Measurements from ENCODE around the gene NHSL2.
A peak's percentile ranks its signal among the peaks of the same experiment; 100 is the strongest.

The NHSL2 gene

DNA sequence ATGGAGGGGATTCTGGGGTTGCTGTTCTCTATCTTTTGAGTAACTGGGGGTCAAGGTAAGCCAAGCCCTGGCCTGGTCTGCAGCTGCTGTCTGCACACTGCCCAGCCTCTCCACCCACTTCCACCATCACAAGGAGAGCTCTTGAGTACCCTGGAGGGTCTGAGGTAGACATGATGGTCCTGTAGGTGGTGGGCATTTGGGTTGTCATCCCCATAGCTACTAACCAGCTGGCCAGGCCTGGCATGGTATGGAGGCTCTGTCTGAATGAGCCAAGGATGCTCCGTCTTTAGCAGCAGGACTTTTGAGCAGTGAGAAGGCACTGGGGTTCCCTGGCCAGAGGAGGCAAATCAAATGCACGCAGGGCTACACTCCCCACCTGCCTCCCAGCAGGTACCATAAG is 82.7 kb downstream of the NHSL2 start:
- no peak for DNase-seq

GRCh38 chrX:71994601-71995000 is 84.0 kb downstream of the NHSL2 start:
- no peak for DNase-seq

- no peak for DNase-seq
Observed at GRCh38 chrX:71995122-71995521, 84.5 kb downstream of the NHSL2 start.

- no peak for DNase-seq
Observed at GRCh38 chrX:71996136-71996535, 85.5 kb downstream of the NHSL2 start.

DNA sequence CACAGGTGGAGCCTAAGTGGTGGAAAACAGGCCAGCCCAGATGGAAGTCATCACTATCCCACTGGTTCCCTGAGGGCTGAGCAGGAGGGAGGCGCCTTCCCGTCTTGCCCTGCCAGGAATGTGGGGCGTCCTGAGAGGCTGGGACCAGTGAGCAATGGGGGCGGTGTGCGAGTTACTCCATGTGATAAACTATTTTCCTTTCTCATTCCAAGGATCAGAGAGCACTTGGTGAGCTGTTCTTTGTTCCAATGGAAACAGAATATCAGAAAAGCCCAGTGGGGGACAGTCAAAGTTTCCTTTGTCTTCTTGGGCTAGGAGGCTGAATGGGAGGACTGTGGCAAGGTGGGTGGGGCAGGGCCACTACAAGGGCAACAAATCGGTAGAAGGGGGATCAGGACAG is 86.2 kb downstream of the NHSL2 start:
- no peak for DNase-seq

- DNase-seq, result no peak
Observed at GRCh38 chrX:71997320-71997719, 86.7 kb downstream of the NHSL2 start.

DNA sequence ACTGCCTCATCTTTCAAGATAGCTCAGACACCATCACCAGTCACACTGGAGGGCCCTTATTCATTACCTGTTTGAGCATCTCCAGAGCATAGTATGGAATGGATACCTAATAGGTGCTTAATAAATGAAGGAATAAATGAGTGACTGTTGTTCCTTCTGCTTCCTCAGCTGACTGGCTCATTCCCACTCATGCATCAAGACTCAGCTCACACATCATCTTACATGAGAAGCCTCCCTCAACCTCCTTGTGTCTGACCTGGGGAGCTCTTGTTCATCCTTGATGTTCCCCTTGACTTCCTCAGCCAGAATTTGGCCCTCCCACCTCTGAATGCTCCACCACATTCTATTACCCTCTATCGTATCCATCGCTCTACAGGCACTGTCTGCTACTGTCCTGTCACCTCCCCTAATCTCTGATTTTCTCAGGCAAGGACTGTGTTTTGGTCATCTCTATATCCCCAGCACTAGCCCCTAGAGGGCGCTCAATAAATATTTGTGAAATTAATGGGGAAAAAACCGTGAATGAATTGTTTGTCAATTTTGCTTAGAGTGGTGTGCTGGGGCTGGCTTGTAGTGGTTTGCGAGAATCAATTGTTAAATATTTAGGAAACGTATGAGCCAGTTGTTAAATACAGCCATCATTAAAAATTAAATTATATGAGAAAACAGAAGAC is 88.3 kb downstream of the NHSL2 start:
- peak; percentile 35 for DNase-seq

- DNase-seq, result no peak
Observed at GRCh38 chrX:71999535-71999934, 88.9 kb downstream of the NHSL2 start.

DNA sequence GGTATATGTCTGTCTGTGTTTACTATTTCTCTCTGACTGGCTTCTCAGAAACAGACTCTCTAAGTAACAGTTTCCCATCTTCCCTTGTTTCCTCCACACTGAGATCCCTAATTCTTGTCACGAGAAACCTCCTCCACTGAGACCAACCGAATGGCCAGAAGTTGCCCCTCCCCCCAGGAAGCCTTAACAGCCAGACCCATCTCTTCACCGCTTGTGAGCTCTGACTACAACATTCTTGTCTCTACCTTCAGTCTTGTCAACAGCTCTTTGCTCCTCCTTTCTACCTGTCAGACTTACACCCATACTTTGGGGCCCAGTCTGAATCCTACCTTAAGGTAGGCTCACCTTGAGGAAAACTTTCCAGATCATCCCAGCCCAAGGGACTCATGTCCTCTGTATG is 90.8 kb downstream of the NHSL2 start:
- DNase-seq, result no peak

DNA sequence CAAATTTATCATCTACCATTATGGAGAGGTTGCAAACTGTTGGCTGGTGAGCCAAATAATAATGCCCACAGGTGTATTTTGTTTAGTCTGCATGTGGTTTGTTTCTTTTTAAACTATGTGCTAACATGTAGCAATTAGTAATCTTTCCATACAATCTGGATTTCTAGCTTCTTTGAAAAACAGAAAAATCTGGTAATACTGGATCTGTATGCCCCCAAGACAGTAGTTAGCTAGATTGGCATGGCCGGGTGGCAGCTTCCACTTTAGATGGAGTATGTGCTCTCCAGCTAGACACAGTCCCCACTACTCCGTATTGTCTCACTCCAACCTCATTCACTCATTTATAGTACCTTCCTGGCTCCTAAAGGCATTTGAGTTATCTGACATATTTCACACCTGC is 91.3 kb downstream of the NHSL2 start:
- DNase-seq, result no peak

DNA sequence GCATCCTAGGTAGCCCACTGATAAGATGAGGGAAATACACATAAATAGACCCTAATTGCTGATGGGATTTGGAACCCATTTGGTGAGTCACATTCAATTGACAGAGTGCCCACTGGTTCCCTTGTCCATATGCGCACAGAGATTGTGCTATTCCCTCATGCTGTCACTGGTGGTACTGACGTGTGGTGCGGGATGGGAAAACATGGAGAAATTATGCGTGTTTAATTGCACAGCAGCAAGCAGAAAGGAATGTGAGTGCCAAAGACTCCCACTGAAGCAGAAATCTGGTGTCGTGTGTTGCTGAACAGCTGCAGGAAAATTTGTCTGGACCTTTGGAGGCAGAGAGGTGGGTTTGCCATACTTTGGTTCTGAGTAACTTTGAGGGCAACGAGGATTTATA is 92.2 kb downstream of the NHSL2 start:
- DNase-seq, result no peak

- no peak for DNase-seq
Observed at GRCh38 chrX:72003811-72004750, 93.4 kb downstream of the NHSL2 start.

DNA sequence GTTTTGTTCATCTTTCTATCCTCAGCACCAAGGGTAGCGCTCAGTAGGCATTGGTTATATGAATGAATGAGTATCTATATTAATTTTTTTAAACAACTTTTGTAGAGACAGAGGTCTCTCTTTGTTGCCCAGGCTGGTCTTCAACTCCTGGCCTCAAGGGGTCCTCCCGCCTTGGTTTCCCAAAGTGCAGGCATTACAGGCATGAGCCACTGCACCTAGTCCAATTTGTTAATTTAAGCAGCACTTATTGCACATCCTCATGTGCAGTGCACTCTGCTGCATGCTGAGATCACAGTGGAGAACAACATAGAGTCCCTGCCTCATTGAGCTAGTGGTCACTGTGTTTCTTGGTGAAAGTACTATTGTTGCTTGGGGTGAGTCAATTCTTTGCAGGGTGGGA is 94.4 kb downstream of the NHSL2 start:
- DNase-seq, result no peak

GRCh38 chrX:72006461-72006860 is 95.8 kb downstream of the NHSL2 start:
- DNase-seq, result no peak

- DNase-seq, result no peak
Observed at GRCh38 chrX:72009731-72010130, 99.1 kb downstream of the NHSL2 start.

DNA sequence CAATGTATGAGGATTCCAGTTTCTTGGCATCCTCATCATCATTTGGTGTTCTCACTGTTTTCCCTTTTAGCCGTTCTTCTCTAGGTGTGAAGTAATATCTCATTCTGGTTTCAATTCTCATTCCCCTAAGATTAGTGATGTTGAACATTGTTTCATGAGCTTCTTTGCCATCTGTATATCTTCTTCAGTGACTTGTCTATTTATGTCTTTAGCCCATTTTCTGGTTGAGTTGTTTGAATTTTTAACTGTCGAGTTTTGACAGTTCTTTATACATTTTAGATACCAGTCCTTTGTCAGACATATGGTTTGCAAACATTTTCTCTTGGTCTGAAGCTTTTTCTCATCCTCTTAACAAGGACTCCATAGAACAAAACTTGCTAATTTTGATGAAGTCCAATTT is 101.1 kb downstream of the NHSL2 start:
- no peak for DNase-seq

- no peak for DNase-seq
Observed at GRCh38 chrX:72015383-72015782, 104.7 kb downstream of the NHSL2 start.

- no peak for DNase-seq
Observed at GRCh38 chrX:72016881-72017783, 106.5 kb downstream of the NHSL2 start.

DNA sequence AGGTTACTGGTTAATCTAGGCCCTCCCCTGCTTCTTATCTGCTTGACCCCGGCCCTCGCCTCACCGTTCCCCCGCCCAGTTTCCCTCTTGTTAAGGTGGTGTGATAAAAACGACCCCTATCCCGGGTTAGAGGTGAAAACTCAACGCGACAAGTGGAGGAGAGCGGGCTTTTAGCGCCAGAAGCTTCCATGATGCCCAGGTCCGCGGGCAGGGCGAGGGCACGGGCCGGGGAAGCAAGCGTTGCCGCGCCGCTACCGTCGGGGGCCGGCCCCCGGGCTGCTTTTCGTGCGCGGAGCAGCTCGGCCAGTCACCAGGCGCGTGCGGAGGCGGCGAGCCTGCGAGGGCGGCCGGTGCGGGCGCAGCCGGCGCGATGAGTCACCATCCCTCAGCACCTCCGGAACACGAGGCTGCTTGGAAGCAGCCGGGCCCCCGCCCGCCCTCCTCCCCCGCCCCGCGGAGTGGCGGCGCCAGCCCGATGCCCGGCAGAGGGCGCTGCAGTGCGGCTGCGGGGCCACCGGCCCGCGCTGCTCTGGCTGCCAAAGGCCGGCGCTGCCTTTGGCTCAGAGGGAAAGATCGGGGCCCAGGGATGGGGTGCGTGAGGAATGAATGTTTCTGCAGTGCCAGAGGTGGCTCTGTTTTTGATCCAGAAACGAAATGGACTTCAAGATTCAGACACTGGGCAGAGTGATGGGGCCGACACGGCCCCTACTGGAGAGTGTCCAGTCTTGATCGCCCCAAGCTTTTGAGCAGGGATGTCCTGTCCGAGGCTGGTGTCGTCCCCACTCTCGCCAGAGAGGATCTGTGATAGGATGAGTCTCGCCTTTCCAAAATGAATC is 107.8 kb downstream of the NHSL2 start:
- peak; percentile 76 for DNase-seq

GRCh38 chrX:72019487-72019886 is 108.8 kb downstream of the NHSL2 start:
- DNase-seq, result no peak

DNA sequence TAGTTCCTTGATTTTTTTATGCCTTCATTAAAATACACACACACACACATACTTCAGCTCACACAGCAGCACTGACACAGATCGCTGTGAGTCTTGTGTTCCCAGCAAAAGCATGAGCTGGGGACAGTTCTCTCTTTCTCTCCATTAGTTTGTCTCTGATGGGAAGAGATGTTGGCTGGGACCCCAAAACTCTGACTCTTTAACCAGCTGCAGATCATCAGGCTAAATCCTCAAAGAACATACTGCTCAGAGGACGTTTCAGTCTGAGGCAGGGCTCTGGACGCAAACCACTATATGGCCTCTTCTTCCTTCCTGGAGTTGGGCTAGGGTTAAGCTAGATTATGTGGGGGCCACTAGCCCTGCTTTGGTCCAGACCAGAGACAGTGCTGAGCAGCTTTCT is 109.6 kb downstream of the NHSL2 start:
- DNase-seq, result no peak

- DNase-seq, result no peak
Observed at GRCh38 chrX:72020788-72021187, 110.1 kb downstream of the NHSL2 start.
